Suprapubic skin (tissue), 4 donors: Measurements from ENCODE around the gene HRH4. TPM values are rescaled to one million over a fixed set of nuclear protein-coding genes. Genes with fewer than 3 reads are reported as not detected.

Experiments
- DNase-seq, 2 donors: peaks; one replicate each; pipeline ENCODE4 v3.0.0-alpha.2; 2019; ENCODE audit warnings: low spot score in 2 of 2
- H3K27ac ChIP-seq: fragments of 200-600 bp; sonication (generic); one replicate; pipeline ENCODE4 v1.5.1; 2019
- H3K27me3 ChIP-seq: fragments of 200-600 bp; sonication (generic); one replicate; pipeline ENCODE4 v1.5.1; 2019
- H3K36me3 ChIP-seq: fragments of 200-600 bp; sonication (generic); one replicate; pipeline ENCODE4 v1.5.1; 2019
- H3K4me1 ChIP-seq: fragments of 200-600 bp; sonication (generic); one replicate; pipeline ENCODE4 v1.5.1; 2019
- H3K4me3 ChIP-seq: fragments of 200-600 bp; sonication (generic); one replicate; pipeline ENCODE4 v1.5.1; 2019; ENCODE audit warnings: mild to moderate bottlenecking
- H3K9me3 ChIP-seq: fragments of 200-600 bp; sonication (generic); one replicate; pipeline ENCODE4 v1.5.1; 2019
- EP300 ChIP-seq: sonication (generic); formaldehyde crosslinking; IDR thresholded peaks from one replicate; pipeline ENCODE4 v1.6.1; 2017; ENCODE audit warnings: antibody characterized with exemption
- POLR2A ChIP-seq, 2 donors: fragments of 450-650 bp; IDR thresholded peaks; one replicate each; pipeline ENCODE4 v1.6.1; 2017; ENCODE audit warnings: antibody characterized with exemption in 2 of 2, mild to moderate bottlenecking in 2 of 2, moderate library complexity in 2 of 2
- POLR2AphosphoS5 ChIP-seq, 3 donors: sonication (generic); formaldehyde crosslinking; IDR thresholded peaks; one replicate each; pipeline ENCODE4 v1.6.1; 2017; ENCODE audit warnings: antibody characterized with exemption in 3 of 3
- WGBS: methylation state at CpG from one replicate; pipeline ENCODE4 v1.1.5; 2018; 5-methylcytosine and 5-hydroxymethylcytosine counted together
- total RNA-seq, 4 donors: library from RNA; depleted of rRNA; stranded (reverse); fragments of >200 nt; gene quantifications; one replicate each; pipeline ENCODE4 v1.1.0, GENCODE V29; 2016
- TF ChIP-seq, protein P1 (sequence below), 2 donors: fragments of 200-600 bp in 1 of 2; fragments of 450-650 bp in 1 of 2; sonication (generic) in 1 of 2; IDR thresholded peaks; one replicate each; pipeline ENCODE4 v1.5.1; 2016 to 2019; ENCODE audit warnings: antibody characterized with exemption in 2 of 2, mild to moderate bottlenecking in 1 of 2, moderate library complexity in 1 of 2

Gene HRH4
- total RNA-seq, 4 donors from 2014 or later, result 0.40 TPM; not detected in 3

DNA sequence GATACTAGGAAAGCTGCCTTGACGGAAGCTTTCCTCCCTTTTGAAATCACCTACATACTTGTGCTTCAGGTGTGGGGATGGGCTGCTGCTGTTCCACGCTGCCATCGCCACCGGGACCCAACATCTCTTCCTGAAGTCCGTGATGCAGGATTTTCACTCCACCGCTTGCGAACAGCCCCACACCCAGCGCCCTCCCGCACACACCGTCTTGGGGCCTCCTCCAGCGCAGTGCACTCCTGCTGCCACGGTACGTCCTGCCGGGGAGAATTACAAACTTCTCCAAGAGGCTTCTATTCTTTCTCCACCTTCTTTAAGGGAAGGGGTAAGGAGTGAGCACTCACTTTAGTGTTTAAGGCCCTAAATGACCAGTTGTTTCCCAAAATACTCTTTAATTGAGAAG, 58.2 kb downstream of the HRH4 start:
- TF ChIP-seq POLR2AphosphoS5 (IDR thresholded peaks at IDR 0.05) (no peak), POLR2A (IDR thresholded peaks at IDR 0.05) (no peak), EP300 (no peak)
- TF ChIP-seq, protein P1, sequence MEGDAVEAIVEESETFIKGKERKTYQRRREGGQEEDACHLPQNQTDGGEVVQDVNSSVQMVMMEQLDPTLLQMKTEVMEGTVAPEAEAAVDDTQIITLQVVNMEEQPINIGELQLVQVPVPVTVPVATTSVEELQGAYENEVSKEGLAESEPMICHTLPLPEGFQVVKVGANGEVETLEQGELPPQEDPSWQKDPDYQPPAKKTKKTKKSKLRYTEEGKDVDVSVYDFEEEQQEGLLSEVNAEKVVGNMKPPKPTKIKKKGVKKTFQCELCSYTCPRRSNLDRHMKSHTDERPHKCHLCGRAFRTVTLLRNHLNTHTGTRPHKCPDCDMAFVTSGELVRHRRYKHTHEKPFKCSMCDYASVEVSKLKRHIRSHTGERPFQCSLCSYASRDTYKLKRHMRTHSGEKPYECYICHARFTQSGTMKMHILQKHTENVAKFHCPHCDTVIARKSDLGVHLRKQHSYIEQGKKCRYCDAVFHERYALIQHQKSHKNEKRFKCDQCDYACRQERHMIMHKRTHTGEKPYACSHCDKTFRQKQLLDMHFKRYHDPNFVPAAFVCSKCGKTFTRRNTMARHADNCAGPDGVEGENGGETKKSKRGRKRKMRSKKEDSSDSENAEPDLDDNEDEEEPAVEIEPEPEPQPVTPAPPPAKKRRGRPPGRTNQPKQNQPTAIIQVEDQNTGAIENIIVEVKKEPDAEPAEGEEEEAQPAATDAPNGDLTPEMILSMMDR (IDR thresholded peaks at IDR 0.05), result no peak
- H3K4me3 ChIP-seq, result no peak overlapping the region
- H3K9me3 ChIP-seq, result no peaks in the 10 kb centered on the region
- H3K36me3 ChIP-seq, result no peaks in the 10 kb centered on the region
- no peak overlapping the region for H3K27ac ChIP-seq
- WGBS, result 88% methylated on average over 14 of the region's 14 CpGs
- no peaks in the 10 kb centered on the region for H3K4me1 ChIP-seq
- no peaks in the 10 kb centered on the region for H3K27me3 ChIP-seq
- DNase-seq, result no peak

Other genes with a start within 250 kb of the HRH4 start
- 10 to 100 TPM; 31.0 to 42.2 (median 32.4) TPM for gene OSBPL1A, start 62.8 kb upstream of the HRH4 start, total RNA-seq
- gene IMPACT, start 34.0 kb upstream of the HRH4 start, total RNA-seq, result 10 to 100 TPM; 14.7 to 26.2 (median 15.4) TPM